T-cell (primary cell): ENCODE measurements around the gene SLC1A7. TPM values are rescaled to one million over a fixed set of nuclear protein-coding genes. Genes with fewer than 3 reads are reported as not detected.

Experiments
- ATAC-seq, 4 experiments: fragments of 200-7000 bp in 3 of 4; fragments of 150-1000 bp in 1 of 4; cut with Tn5 transposase; replicated peaks in 1 of 4; 1 replicate in 3 of 4; 2 replicates in 1 of 4; pipeline ENCODE4 v1.10.0; 2021; ENCODE audit warnings: moderate library complexity in 3 of 4, mild to moderate bottlenecking in 2 of 4, moderate number of reproducible peaks in 1 of 4
- CTCF ChIA-PET, 2 donors: fragments of 300-600 bp; sonication (Branson Sonifier 250); formaldehyde crosslinking; loops; one replicate each; lab custom pipeline; 2022; ENCODE audit warnings: antibody characterized with exemption in 2 of 2; lab: Charles Lee
- POLR2A ChIA-PET, 2 donors: fragments of 300-600 bp; sonication (Branson Sonifier 250); formaldehyde crosslinking; loops; one replicate each; lab custom pipeline; 2022; ENCODE audit warnings: antibody characterized with exemption in 2 of 2; lab: Charles Lee
- DNase-seq, 35 experiments: peaks; one replicate each; pipeline versions ENCODE4 v3.0.0 to v3.0.0-alpha.2; 2013 to 2023
- H3K27ac ChIP-seq: one replicate; pipeline ENCODE4 v1.5.1; 2013; ENCODE audit warnings: low read length
- H3K27me3 ChIP-seq, 2 experiments: replicated peaks in 1 of 2; 1 replicate in 1 of 2; 2 replicates in 1 of 2; pipeline versions ENCODE4 v1.6.1 to v1.7.0; 2013; ENCODE audit warnings: low read length in 1 of 2, mixed read lengths in 1 of 2; ENCODE audit not compliant: control insufficient read depth in 2 of 2, insufficient read depth in 2 of 2; ENCODE audit errors: extremely low read depth in 1 of 2
- H3K36me3 ChIP-seq, 2 donors: 1 replicate in 1 of 2; 2 replicates in 1 of 2; pipeline versions ENCODE4 v1.6.1 to v1.7.0; 2013; ENCODE audit warnings: low read length in 1 of 2; ENCODE audit not compliant: control insufficient read depth in 2 of 2, insufficient read depth in 1 of 2; ENCODE audit errors: extremely low read depth in 1 of 2
- H3K4me1 ChIP-seq, 2 experiments: 1 replicate in 1 of 2; 2 replicates in 1 of 2; pipeline versions ENCODE4 v1.6.1 to v1.7.0; 2013; ENCODE audit warnings: low read length in 2 of 2, mixed read lengths in 1 of 2; ENCODE audit not compliant: insufficient read depth in 2 of 2, control insufficient read depth in 1 of 2; ENCODE audit errors: extremely low read depth in 1 of 2
- H3K4me3 ChIP-seq, 2 donors: 1 replicate in 1 of 2; 2 replicates in 1 of 2; pipeline versions ENCODE4 v1.5.1 to v1.7.0; 2013; ENCODE audit warnings: mild to moderate bottlenecking in 2 of 2, low read length in 1 of 2, moderate library complexity in 1 of 2; ENCODE audit not compliant: control insufficient read depth in 1 of 2; ENCODE audit errors: extremely low read depth in 1 of 2
- H3K9me3 ChIP-seq: 2 replicates; pipeline ENCODE4 v1.7.0; 2013
- H3K27ac Mint-ChIP-seq, 2 donors: one replicate each; pipeline ENCODE4 v1.8.0; 2020 to 2021; ENCODE audit warnings: mild to moderate bottlenecking in 2 of 2, mixed read lengths in 2 of 2
- H3K27me3 Mint-ChIP-seq, 2 donors: one replicate each; pipeline ENCODE4 v1.8.0; 2021 to 2022; ENCODE audit warnings: mixed read lengths in 2 of 2
- H3K36me3 Mint-ChIP-seq: one replicate; pipeline ENCODE4 v1.8.0; 2021; ENCODE audit warnings: mixed read lengths
- H3K4me1 Mint-ChIP-seq, 3 donors: one replicate each; pipeline ENCODE4 v1.8.0; 2020 to 2022; ENCODE audit warnings: mixed read lengths in 3 of 3, mild to moderate bottlenecking in 1 of 3
- H3K4me3 Mint-ChIP-seq, 3 donors: one replicate each; pipeline ENCODE4 v1.8.0; 2020 to 2022; ENCODE audit warnings: mild to moderate bottlenecking in 3 of 3, mixed read lengths in 3 of 3, moderate library complexity in 3 of 3
- H3K9me3 Mint-ChIP-seq, 3 donors: one replicate each; pipeline ENCODE4 v1.8.0; 2020 to 2022; ENCODE audit warnings: mixed read lengths in 3 of 3
- WGBS: methylation state at CpG from one replicate; pipeline ENCODE4 v1.1.5; 2013; ENCODE audit warnings: missing lambda C conversion rate; ENCODE audit not compliant: insufficient coverage; 5-methylcytosine and 5-hydroxymethylcytosine counted together
- total RNA-seq, 35 experiments: library from RNA in 6 of 35; stranded (reverse) in 6 of 35; fragments of 120-200 nt in 1 of 35; gene quantifications; one replicate each; pipeline versions ENCODE4 v1.2.1 to v1.2.4 and lab custom pipeline; 2013 to 2026

SLC1A7 gene
- total RNA-seq, 5 donors from 2014 or later (not counting 1 experiment from before 2014, with no cell fraction given) = 0.14 to 0.26 TPM; not detected in 3

GRCh38 chr1:53155945-53156344 is 13.5 kb upstream of the SLC1A7 start:
- WGBS = 82% methylated on average over 2 of the region's 7 CpGs
- Mint-ChIP-seq H3K9me3 (no peaks in the 10 kb centered on the region), H3K27ac (no peak overlapping the region), H3K27me3 (peaks cover 0 to 5% of the 10 kb centered on the region in 2 donors), H3K4me3 (no peak overlapping the region), H3K4me1 (no peaks in the 10 kb centered on the region), H3K36me3 (no peaks in the 10 kb centered on the region)
- H3K27ac ChIP-seq = no peak overlapping the region
- H3K9me3 ChIP-seq = no peaks in the 10 kb centered on the region
- ATAC-seq (no peak), DNase-seq (no peak)
- no peak overlapping the region for H3K4me3 ChIP-seq
- no peaks in the 10 kb centered on the region for H3K36me3 ChIP-seq
- ChIA-PET CTCF (no interaction called here), POLR2A (no interaction called here)
- H3K27me3 ChIP-seq = peaks cover 0 to 7% of the 10 kb centered on the region in 2 experiments
- no peaks in the 10 kb centered on the region for H3K4me1 ChIP-seq

- ATAC-seq (no peak), DNase-seq (no peak)
- H3K4me3 ChIP-seq = no peak overlapping the region
- no peaks in the 10 kb centered on the region for H3K4me1 ChIP-seq
- H3K4me1 Mint-ChIP-seq = no peaks in the 10 kb centered on the region
- WGBS = 92% methylated on average over 1 of the region's 1 CpG
- ChIA-PET CTCF (no interaction called here), POLR2A (no interaction called here)
- no peaks in the 10 kb centered on the region for H3K36me3 Mint-ChIP-seq
- H3K27ac Mint-ChIP-seq = no peak overlapping the region
- H3K27me3 Mint-ChIP-seq = peaks cover 0 to 5% of the 10 kb centered on the region in 2 donors
- H3K4me3 Mint-ChIP-seq = no peak overlapping the region
- no peaks in the 10 kb centered on the region for H3K9me3 ChIP-seq
- H3K27ac ChIP-seq = no peak overlapping the region
- H3K9me3 Mint-ChIP-seq = no peaks in the 10 kb centered on the region
- no peaks in the 10 kb centered on the region for H3K36me3 ChIP-seq
- H3K27me3 ChIP-seq = peaks cover 0 to 4% of the 10 kb centered on the region in 2 experiments
Measured at GRCh38 chr1:53155534-53155933, 13.1 kb upstream of the SLC1A7 start.

GRCh38 chr1:53154859-53155438 is 12.5 kb upstream of the SLC1A7 start:
- Histone ChIP-seq H3K27ac (no peak overlapping the region), H3K36me3 (no peaks in the 10 kb centered on the region), H3K4me3 (no peak overlapping the region), H3K9me3 (no peaks in the 10 kb centered on the region), H3K27me3 (peaks cover 0 to 4% of the 10 kb centered on the region in 2 experiments), H3K4me1 (no peaks in the 10 kb centered on the region)
- no peaks in the 10 kb centered on the region for H3K4me1 Mint-ChIP-seq
- H3K27me3 Mint-ChIP-seq = peaks cover 0 to 5% of the 10 kb centered on the region in 2 donors
- no peak for ATAC-seq
- DNase-seq = no peak
- H3K9me3 Mint-ChIP-seq = no peaks in the 10 kb centered on the region
- no peak overlapping the region for H3K27ac Mint-ChIP-seq
- H3K4me3 Mint-ChIP-seq = no peak overlapping the region
- ChIA-PET POLR2A (no interaction called here), CTCF (no interaction called here)
- 86% methylated on average over 4 of the region's 8 CpGs for WGBS
- H3K36me3 Mint-ChIP-seq = no peaks in the 10 kb centered on the region

GRCh38 chr1:53153752-53154151 is 11.3 kb upstream of the SLC1A7 start:
- no peak overlapping the region for H3K27ac Mint-ChIP-seq
- Histone ChIP-seq H3K36me3 (no peaks in the 10 kb centered on the region), H3K27me3 (peaks cover 0 to 4% of the 10 kb centered on the region in 2 experiments), H3K9me3 (no peaks in the 10 kb centered on the region), H3K4me1 (no peaks in the 10 kb centered on the region), H3K4me3 (no peak overlapping the region), H3K27ac (no peak overlapping the region)
- no peaks in the 10 kb centered on the region for H3K4me1 Mint-ChIP-seq
- no peaks in the 10 kb centered on the region for H3K36me3 Mint-ChIP-seq
- no peaks in the 10 kb centered on the region for H3K9me3 Mint-ChIP-seq
- ChIA-PET CTCF (no interaction called here), POLR2A (no interaction called here)
- no peak overlapping the region for H3K4me3 Mint-ChIP-seq
- peaks cover 0 to 5% of the 10 kb centered on the region in 2 donors for H3K27me3 Mint-ChIP-seq
- 83% methylated on average over 1 of the region's 3 CpGs for WGBS
- no peak for ATAC-seq
- DNase-seq = no peak

- no peaks in the 10 kb centered on the region for H3K36me3 Mint-ChIP-seq
- no CpG with 5 or more reads among the region's 3 CpGs for WGBS
Measured at GRCh38 chr1:53148123-53148522, 5.7 kb upstream of the SLC1A7 start.

GRCh38 chr1:53147174-53147573 is 4.7 kb upstream of the SLC1A7 start:
- Histone ChIP-seq H3K27ac (no peak overlapping the region), H3K9me3 (no peaks in the 10 kb centered on the region), H3K27me3 (peaks cover 0 to 4% of the 10 kb centered on the region in 2 experiments), H3K4me3 (no peak overlapping the region), H3K4me1 (no peaks in the 10 kb centered on the region), H3K36me3 (no peaks in the 10 kb centered on the region)
- no peaks in the 10 kb centered on the region for H3K4me1 Mint-ChIP-seq
- H3K27ac Mint-ChIP-seq = no peak overlapping the region
- H3K27me3 Mint-ChIP-seq = no peaks in the 10 kb centered on the region
- ChIA-PET POLR2A (no interaction called here), CTCF (no interaction called here)
- no peak overlapping the region for H3K4me3 Mint-ChIP-seq
- ATAC-seq = no peak
- no peaks in the 10 kb centered on the region for H3K36me3 Mint-ChIP-seq
- no peak for DNase-seq
- H3K9me3 Mint-ChIP-seq = no peaks in the 10 kb centered on the region
- 33% methylated on average over 1 of the region's 4 CpGs for WGBS

More at GRCh38 chr1:53148123-53148522, 5.7 kb upstream of the SLC1A7 start:
- no peak overlapping the region for H3K4me3 ChIP-seq
- H3K36me3 ChIP-seq = no peaks in the 10 kb centered on the region
- no peak overlapping the region for H3K27ac ChIP-seq
- Mint-ChIP-seq H3K9me3 (no peaks in the 10 kb centered on the region), H3K27ac (no peak overlapping the region), H3K4me1 (no peaks in the 10 kb centered on the region), H3K4me3 (no peak overlapping the region), H3K27me3 (peaks cover 0 to 3% of the 10 kb centered on the region in 2 donors)
- ATAC-seq = no peak
- CTCF ChIA-PET = interaction anchor here in 1 of 2 donors (0.6 kb wide), 1 partner anchor 1357 kb away, joined by 3 read pairs; no protein-coding TSS in a partner anchor
- no peak for DNase-seq
- no peaks in the 10 kb centered on the region for H3K27me3 ChIP-seq
- H3K9me3 ChIP-seq = no peaks in the 10 kb centered on the region
- no peaks in the 10 kb centered on the region for H3K4me1 ChIP-seq
- POLR2A ChIA-PET = interaction anchor here in 1 of 2 donors (0.6 kb wide), 1 partner anchor 11 kb away, joined by 3 read pairs; no protein-coding TSS in a partner anchor
